ENCODE results near the gene TGM6.
"Not testable (repeated sequence)": the region's sequence is repeated elsewhere in the genome, so short reads cannot be mapped to it uniquely, and the experiment has no call there.

The TGM6 gene

DNA sequence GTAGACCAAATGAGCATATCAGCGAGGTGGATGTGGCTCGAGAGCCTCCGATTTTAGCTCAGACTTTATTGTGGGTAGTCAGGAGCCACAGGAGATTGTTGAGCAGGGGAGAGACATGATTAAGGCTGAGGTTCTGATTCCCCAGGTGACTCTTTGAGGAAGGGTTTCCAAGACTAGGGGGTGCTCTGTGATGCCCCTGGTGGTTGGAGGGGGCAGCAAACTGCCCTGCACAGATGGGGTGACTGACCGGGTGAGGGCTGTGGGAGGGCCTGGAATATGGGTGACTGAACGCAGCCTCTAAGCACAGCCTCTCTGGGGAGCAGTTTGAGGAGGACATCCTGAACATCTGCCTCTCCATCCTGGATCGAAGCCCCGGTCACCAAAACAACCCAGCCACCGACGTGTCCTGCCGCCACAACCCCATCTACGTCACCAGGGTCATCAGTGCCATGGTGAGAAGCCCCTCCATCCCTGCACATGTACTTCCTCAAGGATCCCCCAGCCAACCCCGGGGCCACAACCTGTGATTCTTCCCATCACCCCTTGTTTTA is 17.0 kb downstream of the TGM6 start:
- no peak for FAIRE-seq
- no peak for DNase-seq (ENCODE audit: low spot score)

DNA sequence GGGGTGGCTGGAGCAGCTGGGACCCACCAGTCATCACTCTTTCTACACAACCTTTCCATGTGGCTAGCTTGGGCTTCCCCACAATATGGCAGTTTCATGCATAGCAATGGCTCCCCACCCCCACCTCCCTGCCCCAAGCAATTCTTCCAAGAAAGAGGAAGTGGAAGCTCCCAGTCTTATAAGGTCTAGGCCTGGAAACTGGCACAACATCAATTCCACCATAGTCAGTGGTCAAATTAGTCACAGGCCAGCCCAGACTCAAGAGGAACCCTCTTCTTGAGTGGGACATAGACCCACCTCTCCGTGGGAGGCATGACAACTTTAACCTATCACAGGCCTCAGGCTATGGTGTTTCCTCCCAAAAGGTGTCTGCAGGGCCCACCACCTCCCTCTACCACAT is 17.7 kb downstream of the TGM6 start:
- DNase-seq (ENCODE audit: low spot score) (no peak), FAIRE-seq (no peak)

DNA sequence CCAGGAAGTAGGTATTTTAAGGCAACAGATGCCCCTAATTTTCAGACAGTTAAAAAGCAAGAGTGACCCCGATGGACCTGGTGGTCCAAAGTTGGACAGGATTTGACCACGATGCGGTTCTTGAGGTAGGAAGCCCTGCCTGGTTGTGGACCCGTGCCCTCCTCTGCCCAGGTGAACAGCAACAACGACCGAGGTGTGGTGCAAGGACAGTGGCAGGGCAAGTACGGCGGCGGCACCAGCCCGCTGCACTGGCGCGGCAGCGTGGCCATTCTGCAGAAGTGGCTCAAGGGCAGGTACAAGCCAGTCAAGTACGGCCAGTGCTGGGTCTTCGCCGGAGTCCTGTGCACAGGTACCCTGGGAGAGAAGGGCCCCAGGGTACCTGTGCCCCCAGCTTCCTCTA is 18.7 kb downstream of the TGM6 start:
- no peak for FAIRE-seq
- no peak for DNase-seq (ENCODE audit: low spot score)

GRCh38 chr20:2400290-2400689 is 19.6 kb downstream of the TGM6 start:
- DNase-seq (ENCODE audit: low spot score) (no peak), FAIRE-seq (no peak)

DNA sequence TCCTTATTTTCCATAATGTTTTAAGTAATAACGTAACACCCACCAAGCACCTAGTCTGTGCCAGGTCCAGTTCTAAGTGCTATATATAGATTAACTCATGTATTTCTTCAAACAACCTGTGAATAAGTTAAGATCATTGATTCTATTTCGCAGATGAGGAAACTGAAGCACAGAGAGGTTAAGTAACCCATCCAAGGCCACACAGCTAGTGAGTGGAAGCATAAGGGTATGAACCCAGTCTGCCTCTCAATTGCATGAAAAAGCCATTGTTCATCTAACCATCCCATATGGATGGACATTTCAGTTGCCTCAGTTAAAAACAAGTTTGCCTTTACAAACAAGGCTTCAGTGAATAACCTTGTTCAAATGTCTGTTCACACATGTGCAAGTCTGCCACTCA is 20.8 kb downstream of the TGM6 start:
- FAIRE-seq, result no peak

GRCh38 chr20:2402271-2402980 is 21.7 kb downstream of the TGM6 start:
- no peak for FAIRE-seq
- no peak for DNase-seq (ENCODE audit: low spot score)

More for the DNA sequence above, 20.8 kb downstream of the TGM6 start:
- DNase-seq (ENCODE audit: low spot score), result no peak

GRCh38 chr20:2403291-2404052 is 22.8 kb downstream of the TGM6 start:
- no peak for DNase-seq (ENCODE audit: low spot score)
- no peak for FAIRE-seq

- DNase-seq (ENCODE audit: low spot score), result no peak
- FAIRE-seq, result no peak
Measured at GRCh38 chr20:2405693-2406065, 25.0 kb downstream of the TGM6 start.

DNA sequence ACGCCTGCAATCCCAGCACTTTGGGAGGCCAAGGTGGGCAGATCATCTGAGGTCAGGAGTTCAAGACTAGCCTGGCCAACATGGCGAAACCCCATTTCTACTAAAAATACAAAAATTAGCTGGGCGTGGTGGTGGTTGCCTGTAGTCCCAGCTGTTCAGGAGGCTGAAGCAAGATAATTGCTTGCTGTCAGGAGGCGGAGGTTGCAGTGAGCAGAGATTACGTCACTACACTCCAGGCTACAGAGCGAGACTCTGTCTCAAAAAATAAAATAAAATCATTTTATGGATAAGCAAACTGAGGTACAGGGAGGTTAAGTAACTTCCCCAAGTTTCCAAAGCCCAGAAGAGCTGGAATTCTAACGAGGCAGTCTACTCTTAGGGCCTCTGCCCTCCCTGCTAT is 26.7 kb downstream of the TGM6 start:
- not testable (repeated sequence) for FAIRE-seq; DNase-seq (ENCODE audit: low spot score)

DNA sequence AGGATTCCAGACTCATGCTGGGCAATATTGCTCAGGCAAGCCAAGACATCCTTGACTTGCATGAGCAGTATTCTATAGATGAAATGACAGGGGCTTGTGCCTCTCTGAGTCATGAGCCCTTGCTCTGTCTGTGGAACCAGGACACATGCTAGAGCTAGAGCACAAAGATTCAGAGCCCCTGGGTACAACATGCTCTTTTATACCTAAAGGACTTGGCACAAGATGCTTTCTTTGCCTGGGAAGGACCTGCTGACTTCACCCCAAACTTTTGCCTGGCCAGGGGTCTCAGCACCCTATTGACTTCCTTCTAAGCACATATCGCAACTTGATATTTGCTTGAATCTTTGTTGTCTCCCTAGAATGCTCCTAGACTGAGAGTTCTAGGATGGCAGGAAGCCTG is 27.4 kb downstream of the TGM6 start:
- no peak for DNase-seq (ENCODE audit: low spot score)
- no peak for FAIRE-seq

DNA sequence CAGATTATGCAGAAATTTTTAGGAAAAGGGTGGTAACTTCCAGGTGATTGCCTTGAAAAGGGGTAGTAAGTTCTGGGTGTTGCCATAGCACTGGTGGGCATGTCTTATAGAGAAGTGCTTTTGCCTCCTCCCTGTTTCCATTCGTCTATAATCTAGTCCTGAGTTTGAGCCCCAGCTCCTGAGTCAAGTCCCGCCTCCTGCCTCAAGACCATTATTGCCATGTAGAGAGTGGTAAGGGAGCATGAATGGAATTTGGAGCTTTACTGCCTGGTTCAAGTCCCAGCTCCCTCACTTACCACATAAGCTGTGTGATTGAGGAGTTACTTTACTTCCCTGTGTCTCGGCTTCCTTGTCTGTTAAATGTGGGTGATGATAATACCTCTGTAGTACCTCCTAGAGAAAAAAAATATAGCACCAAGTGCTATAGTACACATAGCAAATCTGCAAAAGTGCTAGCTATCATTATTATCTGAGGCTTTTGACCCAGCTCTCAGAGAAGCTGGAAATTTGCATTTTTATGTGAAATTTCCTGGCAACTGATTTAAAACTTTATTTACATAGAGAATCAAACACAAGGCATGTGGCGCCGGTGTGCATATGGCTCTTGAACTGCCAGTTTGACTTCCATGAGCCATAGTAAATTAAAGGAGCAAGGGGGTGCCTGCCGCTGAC is 36.0 kb downstream of the TGM6 start:
- no peak for DNase-seq (ENCODE audit: low spot score)

GRCh38 chr20:2417213-2417541 is 36.5 kb downstream of the TGM6 start:
- FAIRE-seq (no peak), DNase-seq (ENCODE audit: low spot score) (no peak)

More for the DNA sequence above, 36.0 kb downstream of the TGM6 start:
- no peak for FAIRE-seq

DNA sequence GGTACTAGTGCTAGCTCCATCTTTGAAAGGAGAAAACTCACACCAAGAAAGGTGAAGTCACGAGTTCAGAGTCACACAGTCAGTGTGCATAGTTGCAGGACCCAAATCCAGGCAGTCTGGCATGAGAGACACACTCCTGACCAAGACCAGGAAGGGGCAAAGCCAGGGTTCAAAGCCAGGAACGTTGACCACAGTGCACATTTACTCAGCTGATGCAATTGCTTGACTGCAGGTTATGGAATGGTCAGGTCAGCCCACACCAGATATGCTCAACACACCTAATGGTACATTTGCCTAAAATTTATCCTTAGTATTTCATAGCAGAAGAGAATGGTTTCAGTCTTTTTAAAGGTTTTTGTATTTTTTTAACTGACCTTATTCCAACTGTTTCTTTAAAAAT is 37.7 kb downstream of the TGM6 start:
- DNase-seq (ENCODE audit: low spot score), result no peak
- no peak for FAIRE-seq

GRCh38 chr20:2420510-2420909 is 39.8 kb downstream of the TGM6 start:
- DNase-seq (ENCODE audit: low spot score), result no peak
- no peak for FAIRE-seq

DNA sequence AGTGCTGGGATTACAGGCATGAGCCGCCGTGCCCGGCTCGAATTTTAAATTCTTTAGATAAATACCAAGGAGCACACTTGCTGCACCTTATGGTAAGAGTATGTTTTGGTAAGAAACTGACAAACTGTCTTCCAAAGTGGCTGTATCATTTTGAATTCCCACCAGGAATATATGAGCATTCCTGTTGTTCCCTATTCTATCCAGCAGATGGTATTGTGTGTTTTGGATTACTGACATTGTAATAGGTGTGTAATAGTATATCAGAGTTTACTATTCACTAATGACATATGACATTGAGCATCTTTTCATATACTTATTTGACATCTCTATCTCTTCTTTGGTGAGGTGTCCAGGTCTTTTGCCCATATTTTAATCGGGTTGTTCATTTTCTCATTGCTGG is 40.5 kb downstream of the TGM6 start:
- no peak for DNase-seq (ENCODE audit: low spot score)
- FAIRE-seq, result no peak

DNA sequence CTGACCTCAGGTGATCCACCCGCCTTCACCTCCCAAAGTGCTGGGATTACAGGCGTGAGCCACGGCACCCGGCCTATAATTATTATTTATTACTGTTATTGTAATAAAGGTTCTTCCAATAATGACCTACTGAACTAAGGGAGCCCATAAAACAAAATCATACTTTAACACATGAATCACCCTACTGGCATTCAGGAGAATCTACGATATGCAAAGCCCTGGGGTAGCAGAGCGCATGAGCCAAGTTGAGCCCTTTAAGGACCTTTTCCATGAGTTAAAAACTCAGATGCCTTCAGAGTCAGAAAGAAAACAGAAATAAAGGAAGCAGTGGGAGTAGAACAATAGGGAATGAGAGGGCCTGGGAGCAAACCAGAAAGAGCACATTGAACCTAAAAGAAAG is 48.4 kb downstream of the TGM6 start:
- no peak for FAIRE-seq
- no peak for DNase-seq (ENCODE audit: low spot score)

- DNase-seq (ENCODE audit: low spot score), result no peak
- FAIRE-seq, result no peak
Measured at GRCh38 chr20:2430538-2430937, 49.8 kb downstream of the TGM6 start.

DNA sequence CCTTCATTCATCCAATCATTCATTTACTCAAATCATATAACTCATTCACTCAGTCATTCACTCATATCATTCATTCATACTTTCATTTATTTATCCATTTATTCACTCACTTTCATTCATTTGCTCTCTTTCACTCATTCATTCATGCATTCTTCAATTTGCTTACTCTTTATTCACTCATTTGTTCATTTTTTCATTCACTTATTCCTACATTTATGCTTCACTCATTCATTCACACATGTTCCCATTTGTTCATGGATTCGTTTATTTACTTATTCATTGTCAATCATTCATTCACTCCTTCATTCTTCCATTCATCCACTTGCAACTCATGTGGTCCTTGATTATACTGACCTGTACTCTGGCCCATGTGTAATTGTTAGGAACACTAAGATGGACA is 50.5 kb downstream of the TGM6 start:
- FAIRE-seq (no peak), DNase-seq (ENCODE audit: low spot score) (no peak)

DNA sequence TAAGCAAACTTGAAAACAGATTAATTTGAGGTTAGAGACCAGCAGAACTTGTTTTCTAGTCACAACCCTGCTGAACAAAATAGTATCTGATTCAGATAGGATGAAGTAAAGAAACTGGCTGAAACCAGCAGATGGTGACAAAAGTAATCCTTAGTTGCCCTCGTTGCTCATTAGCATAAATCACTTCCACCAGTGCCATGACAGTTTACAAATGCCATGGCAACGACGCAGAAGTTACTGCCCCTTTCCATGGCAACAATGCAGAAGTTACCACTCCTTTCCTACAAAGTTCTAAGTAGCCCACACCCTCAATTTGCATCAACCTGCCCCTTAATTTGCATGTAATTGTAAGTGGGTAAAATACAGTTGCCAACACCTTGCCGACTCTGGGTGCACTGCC is 66.1 kb downstream of the TGM6 start:
- no peak for FAIRE-seq
- DNase-seq (ENCODE audit: low spot score), result no peak

GRCh38 chr20:2449386-2449785 is 68.7 kb downstream of the TGM6 start:
- DNase-seq (ENCODE audit: low spot score) (no peak), FAIRE-seq (no peak)

GRCh38 chr20:2451422-2451821 is 70.7 kb downstream of the TGM6 start:
- no peak for FAIRE-seq
- DNase-seq (ENCODE audit: low spot score), result no peak

GRCh38 chr20:2451939-2452732 is 71.4 kb downstream of the TGM6 start:
- FAIRE-seq (no peak), DNase-seq (ENCODE audit: low spot score) (peak; percentile 72)

Data from urothelium cell line (cell line).